ENCODE measurements around the gene KLHL2. TPM values are rescaled to one million over a fixed set of nuclear protein-coding genes. Genes with fewer than 3 reads are reported as not detected.

Gene KLHL2
- total and polyA plus RNA-seq, 2 of the 13 experiments (the other 11 are each of a cell fraction or from before 2014, with no cell fraction given): 9.2 to 17.6 TPM

DNA sequence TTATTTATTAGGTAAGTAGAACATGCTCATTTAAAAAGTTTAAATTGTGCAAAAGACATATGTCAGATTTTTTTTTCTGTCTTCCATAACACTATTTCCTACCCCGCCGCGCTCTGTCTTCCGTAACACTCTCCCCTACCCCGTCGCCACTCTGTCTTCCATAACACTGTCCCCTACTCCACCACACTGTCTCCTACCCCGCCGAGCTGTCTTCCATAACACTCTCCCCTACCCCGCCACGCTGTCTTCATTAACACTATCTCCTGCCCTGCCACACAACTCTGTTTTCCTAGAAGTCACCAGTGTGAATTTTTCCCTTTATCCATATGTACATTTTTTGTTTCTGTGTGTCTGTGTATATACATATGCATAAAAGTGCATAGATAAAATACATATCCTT, 124.5 kb downstream of the KLHL2 start:
- TF ChIP-seq SMC3 (IDR thresholded peaks at IDR 0.05; ENCODE audit: low read length) (no peak), HNRNPK (IDR thresholded peaks at IDR 0.05; ENCODE audit: low read depth, low read length, poor library complexity, severe bottlenecking) (peak; percentile 63), HDAC1 (CRISPR knock-in tag; IDR thresholded peaks at IDR 0.05) (0 out of 2 replicates have a peak, but pooled peaks have one; percentile 26), RBFOX2 (IDR thresholded peaks at IDR 0.05; ENCODE audit: low read depth, low read length) (peak; percentile 73), ZC3H13 (CRISPR knock-in tag; IDR thresholded peaks at IDR 0.05) (no peak), GTF3A (CRISPR knock-in tag; conservative IDR thresholded peaks at IDR 0.05) (no peak)
- TF ChIP-seq, protein P1, sequence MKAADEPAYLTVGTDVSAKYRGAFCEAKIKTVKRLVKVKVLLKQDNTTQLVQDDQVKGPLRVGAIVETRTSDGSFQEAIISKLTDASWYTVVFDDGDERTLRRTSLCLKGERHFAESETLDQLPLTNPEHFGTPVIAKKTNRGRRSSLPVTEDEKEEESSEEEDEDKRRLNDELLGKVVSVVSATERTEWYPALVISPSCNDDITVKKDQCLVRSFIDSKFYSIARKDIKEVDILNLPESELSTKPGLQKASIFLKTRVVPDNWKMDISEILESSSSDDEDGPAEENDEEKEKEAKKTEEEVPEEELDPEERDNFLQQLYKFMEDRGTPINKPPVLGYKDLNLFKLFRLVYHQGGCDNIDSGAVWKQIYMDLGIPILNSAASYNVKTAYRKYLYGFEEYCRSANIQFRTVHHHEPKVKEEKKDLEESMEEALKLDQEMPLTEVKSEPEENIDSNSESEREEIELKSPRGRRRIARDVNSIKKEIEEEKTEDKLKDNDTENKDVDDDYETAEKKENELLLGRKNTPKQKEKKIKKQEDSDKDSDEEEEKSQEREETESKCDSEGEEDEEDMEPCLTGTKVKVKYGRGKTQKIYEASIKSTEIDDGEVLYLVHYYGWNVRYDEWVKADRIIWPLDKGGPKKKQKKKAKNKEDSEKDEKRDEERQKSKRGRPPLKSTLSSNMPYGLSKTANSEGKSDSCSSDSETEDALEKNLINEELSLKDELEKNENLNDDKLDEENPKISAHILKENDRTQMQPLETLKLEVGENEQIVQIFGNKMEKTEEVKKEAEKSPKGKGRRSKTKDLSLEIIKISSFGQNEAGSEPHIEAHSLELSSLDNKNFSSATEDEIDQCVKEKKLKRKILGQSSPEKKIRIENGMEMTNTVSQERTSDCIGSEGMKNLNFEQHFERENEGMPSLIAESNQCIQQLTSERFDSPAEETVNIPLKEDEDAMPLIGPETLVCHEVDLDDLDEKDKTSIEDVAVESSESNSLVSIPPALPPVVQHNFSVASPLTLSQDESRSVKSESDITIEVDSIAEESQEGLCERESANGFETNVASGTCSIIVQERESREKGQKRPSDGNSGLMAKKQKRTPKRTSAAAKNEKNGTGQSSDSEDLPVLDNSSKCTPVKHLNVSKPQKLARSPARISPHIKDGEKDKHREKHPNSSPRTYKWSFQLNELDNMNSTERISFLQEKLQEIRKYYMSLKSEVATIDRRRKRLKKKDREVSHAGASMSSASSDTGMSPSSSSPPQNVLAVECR (CRISPR knock-in tag; IDR thresholded peaks at IDR 0.05; ENCODE audit: borderline replicate concordance): peak; percentile 42; the same call in 1 of the 2 replicates
- Histone ChIP-seq H3K4me2 (ENCODE audit: low read depth, low read length) (peak overlapping the region; percentile 88), H3K4me1 (ENCODE audit: insufficient read depth, low read length) (peaks cover 63% of the 10 kb centered on the region), H3K4me3 (replicated peaks in 1 of 3; ENCODE audit: insufficient read depth in 1 of 3, low read depth in 2 of 3, low read length in 3 of 3) (peak overlapping the region; percentile 30 to 96 (median 78)), H4K20me1 (ENCODE audit: insufficient read depth, low read length) (peaks cover 82% of the 10 kb centered on the region), H3K79me2 (ENCODE audit: insufficient read depth, low read length) (peaks cover 93% of the 10 kb centered on the region), H3K27me3 (ENCODE audit: control insufficient read depth in 1 of 2, insufficient read depth in 2 of 2, low read length in 2 of 2) (peaks cover 0 to 5% of the 10 kb centered on the region in 2 experiments; a peak in 1 of 5 replicates), H3K9ac (ENCODE audit: insufficient read depth, low read depth, low read length) (peak overlapping the region; percentile 96; the same call in 1 of the 2 replicates), H3K27ac (ENCODE audit: extremely low read length, insufficient read depth, low read length) (no peak overlapping the region), H3K9me3 (ENCODE audit: low read length) (no peaks in the 10 kb centered on the region), H3K36me3 (replicated peaks in 1 of 2; ENCODE audit: control insufficient read depth in 1 of 2, insufficient read depth in 2 of 2, low read length in 2 of 2) (peaks cover 0 to 44% of the 10 kb centered on the region in 2 experiments), H2AFZ (ENCODE audit: low read length) (no peak overlapping the region)
- FAIRE-seq (no peak), DNase-seq (ENCODE audit: low spot score) (no peak), ATAC-seq (no peak)
- WGBS (ENCODE audit: low lambda C conversion rate): 41% methylated on average over 10 of the region's 10 CpGs
- BruUV-seq (replicated peaks): no TSS peak
- CTCF ChIA-PET (ENCODE audit: low intra/inter-chr PET ratio, low total read pairs): no interaction called here
- intact Hi-C loops (cut with micrococcal nuclease; ENCODE audit: unreplicated experiment) (no loop called here), in situ Hi-C loops (cut with HindIII; ENCODE audit: extremely low pct_ligation_motif_present, low pct_unique_long_range_greater_than_20kb) (no loop called here)
- POLR2A ChIA-PET: no interaction called here
